Measurements from ENCODE around the gene MYMK.

DNA sequence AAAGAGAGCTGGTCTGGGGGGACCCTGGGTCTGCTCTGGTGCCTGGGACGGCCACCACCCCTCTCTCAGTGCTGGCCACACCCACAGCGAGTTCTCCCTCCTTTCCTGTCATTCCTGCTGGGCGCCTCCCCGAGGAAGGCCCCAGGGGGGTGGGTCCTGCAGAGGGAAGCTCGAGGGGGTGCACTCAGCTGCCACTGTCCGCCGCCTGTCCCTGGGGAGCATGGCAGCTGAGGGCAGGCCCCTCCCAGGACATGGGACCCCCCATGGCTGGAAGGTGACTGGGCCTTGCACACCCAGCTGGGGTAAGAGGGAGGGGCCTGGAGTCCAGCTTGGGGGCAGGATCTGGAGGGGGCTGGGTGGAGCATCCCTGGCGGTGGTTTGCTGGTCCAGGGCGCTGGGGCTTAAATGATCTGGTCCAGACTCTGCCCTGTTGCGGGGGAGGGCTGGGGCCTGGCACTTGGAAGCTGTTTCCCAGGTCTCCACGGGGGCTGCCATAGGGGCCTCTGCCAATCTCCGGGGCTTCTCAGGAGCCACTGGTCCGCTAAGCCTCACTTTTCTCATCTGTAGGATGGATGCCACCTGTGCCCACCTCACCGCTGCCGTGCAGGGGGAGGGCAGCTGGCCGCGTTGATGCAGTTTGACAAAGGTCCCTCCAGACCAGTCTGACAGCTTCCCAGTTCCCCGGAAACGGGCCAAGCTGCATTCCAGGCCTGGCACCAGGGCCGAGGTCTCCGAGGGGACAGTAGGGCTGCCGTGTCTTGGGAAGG is 39.9 kb downstream of the MYMK start:
- TF ChIP-seq POLR2AphosphoS5 (IDR thresholded peaks at IDR 0.05; ENCODE audit: insufficient read depth in 1 of 2, low read depth in 1 of 2) (no peak), POLR2A (IDR thresholded peaks at IDR 0.05) (no peak), CTCF (IDR thresholded peaks at IDR 0.05) (no peak)
